ENCODE results near the gene CKLF. TPM values are rescaled to one million over a fixed set of nuclear protein-coding genes. Genes with fewer than 3 reads are reported as not detected.

CKLF gene
- total RNA-seq, 4 donors from 2014 or later = 5.8 to 8.5 (median 6.9) TPM

GRCh38 chr16:66515596-66516508, 36.5 kb upstream of the CKLF start:
- intact Hi-C loops (cut with DNase I; ENCODE audit: low total_unique reads) (loop anchor here (2.0 kb wide), 2 partner anchors 13 to 35 kb away; partner anchors contain the start of gene TK2), in situ Hi-C loops (cut with MboI; ENCODE audit: low sequenced_read_pairs in 4 of 4) (loop anchor here in 1 of 4 donors (5.0 kb wide), 1 partner anchor 36 kb away; the partner anchor contains the start of genes CKLF and TK2)
- TF ChIP-seq CTCF (IDR thresholded peaks at IDR 0.05 in 4 of 5, conservative IDR thresholded peaks at IDR 0.05 in 1 of 5) = peak in 1 of 5 experiments; percentile 36
- no peak for TF ChIP-seq POLR2A (IDR thresholded peaks at IDR 0.05)
- DNase-seq (no peak), ATAC-seq (no peak)
- peak overlapping the region; percentile 90 to 97 (median 96) for H3K27ac ChIP-seq
- H3K36me3 ChIP-seq = peaks cover 0 to 10% of the 10 kb centered on the region in 2 donors
- H3K9me3 ChIP-seq = no peaks in the 10 kb centered on the region
- no peak overlapping the region for H3K4me3 ChIP-seq
- H3K4me1 ChIP-seq = peaks cover 39 to 71% of the 10 kb centered on the region in 2 donors
- H3K27me3 ChIP-seq = no peaks in the 10 kb centered on the region

- in situ Hi-C loops (cut with MboI; ENCODE audit: low sequenced_read_pairs in 4 of 4) = loop anchor here in 1 of 4 donors (5.0 kb wide), 1 partner anchor 36 kb away; the partner anchor contains the start of genes CKLF and TK2
- ATAC-seq (peak in 1 of 2 donors; percentile 37), DNase-seq (no peak)
- Histone ChIP-seq H3K4me3 (no peak overlapping the region), H3K4me1 (peaks cover 42 to 71% of the 10 kb centered on the region in 2 donors), H3K36me3 (peaks cover 0 to 10% of the 10 kb centered on the region in 2 donors), H3K27ac (peak overlapping the region; percentile 90 to 97 (median 96)), H3K27me3 (no peaks in the 10 kb centered on the region), H3K9me3 (no peaks in the 10 kb centered on the region)
- no peak for TF ChIP-seq CTCF (IDR thresholded peaks at IDR 0.05 in 4 of 5, conservative IDR thresholded peaks at IDR 0.05 in 1 of 5)
- TF ChIP-seq POLR2A (IDR thresholded peaks at IDR 0.05) = no peak
- intact Hi-C loops (cut with DNase I; ENCODE audit: low total_unique reads) = loop anchor here (2.0 kb wide), 2 partner anchors 14 to 34 kb away; partner anchors contain the start of gene TK2
Observed at GRCh38 chr16:66516509-66516807, 35.9 kb upstream of the CKLF start.

- intact Hi-C loops (cut with DNase I; ENCODE audit: low total_unique reads) (loop anchor here (2.0 kb wide), 2 partner anchors 14 to 34 kb away; partner anchors contain the start of gene TK2), in situ Hi-C loops (cut with MboI; ENCODE audit: low sequenced_read_pairs in 4 of 4) (loop anchor here in 1 of 4 donors (5.0 kb wide), 1 partner anchor 35 kb away; the partner anchor contains the start of genes CKLF and TK2)
- H3K27ac ChIP-seq = peak overlapping the region; percentile 90 to 97 (median 96)
- H3K36me3 ChIP-seq = peaks cover 0 to 10% of the 10 kb centered on the region in 2 donors
- DNase-seq (peak; percentile 98 to 99), ATAC-seq (peak; percentile 97 to 99)
- H3K9me3 ChIP-seq = no peaks in the 10 kb centered on the region
- peaks cover 40 to 69% of the 10 kb centered on the region in 2 donors for H3K4me1 ChIP-seq
- peak overlapping the region; percentile 26 to 51 (median 36) for H3K4me3 ChIP-seq
- H3K27me3 ChIP-seq = no peaks in the 10 kb centered on the region
- peak; percentile 65 to 82 for TF ChIP-seq POLR2A (IDR thresholded peaks at IDR 0.05)
- TF ChIP-seq CTCF (IDR thresholded peaks at IDR 0.05 in 4 of 5, conservative IDR thresholded peaks at IDR 0.05 in 1 of 5) = no peak
Observed at GRCh38 chr16:66516808-66517585, 35.4 kb upstream of the CKLF start.

- Histone ChIP-seq H3K9me3 (no peaks in the 10 kb centered on the region), H3K36me3 (peaks cover 0 to 6% of the 10 kb centered on the region in 2 donors), H3K4me1 (peaks cover 44 to 74% of the 10 kb centered on the region in 2 donors), H3K4me3 (peak overlapping the region in 3 of 4 donors; percentile 26 to 51 (median 32)), H3K27ac (peak overlapping the region; percentile 90 to 97 (median 96)), H3K27me3 (no peaks in the 10 kb centered on the region)
- TF ChIP-seq POLR2A (IDR thresholded peaks at IDR 0.05) = no peak
- no peak for TF ChIP-seq CTCF (IDR thresholded peaks at IDR 0.05 in 4 of 5, conservative IDR thresholded peaks at IDR 0.05 in 1 of 5)
- DNase-seq = no peak
- intact Hi-C loops (cut with DNase I; ENCODE audit: low total_unique reads) = loop anchor here (2.0 kb wide), 2 partner anchors 15 to 33 kb away; partner anchors contain the start of gene TK2
- in situ Hi-C loops (cut with MboI; ENCODE audit: low sequenced_read_pairs in 4 of 4) = loop anchor here in 1 of 4 donors (5.0 kb wide), 1 partner anchor 35 kb away; the partner anchor contains the start of genes CKLF and TK2
- no peak for ATAC-seq
Observed at GRCh38 chr16:66517586-66518263, 34.7 kb upstream of the CKLF start.
